ENCODE data around the gene ULK3.

DNA sequence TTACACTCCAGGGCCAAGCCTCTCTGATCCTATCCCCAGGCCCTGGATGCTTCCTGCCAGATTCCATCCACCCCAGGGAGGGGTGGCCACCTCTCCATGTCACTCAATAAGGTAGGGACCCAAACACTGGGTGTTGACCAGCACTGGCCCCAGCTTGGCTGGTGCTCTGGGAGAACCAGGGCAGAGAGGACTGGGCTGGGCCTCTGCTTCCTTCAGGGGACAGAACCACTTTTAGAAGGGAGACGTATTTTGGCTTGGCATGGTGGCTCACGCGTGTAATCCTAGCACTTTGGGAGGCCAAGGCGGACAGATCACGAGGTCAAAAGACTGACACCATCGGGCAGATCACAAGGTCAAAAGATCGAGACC, 21.2 kb downstream of the ULK3 start:
- TF ChIP-seq, protein P1, sequence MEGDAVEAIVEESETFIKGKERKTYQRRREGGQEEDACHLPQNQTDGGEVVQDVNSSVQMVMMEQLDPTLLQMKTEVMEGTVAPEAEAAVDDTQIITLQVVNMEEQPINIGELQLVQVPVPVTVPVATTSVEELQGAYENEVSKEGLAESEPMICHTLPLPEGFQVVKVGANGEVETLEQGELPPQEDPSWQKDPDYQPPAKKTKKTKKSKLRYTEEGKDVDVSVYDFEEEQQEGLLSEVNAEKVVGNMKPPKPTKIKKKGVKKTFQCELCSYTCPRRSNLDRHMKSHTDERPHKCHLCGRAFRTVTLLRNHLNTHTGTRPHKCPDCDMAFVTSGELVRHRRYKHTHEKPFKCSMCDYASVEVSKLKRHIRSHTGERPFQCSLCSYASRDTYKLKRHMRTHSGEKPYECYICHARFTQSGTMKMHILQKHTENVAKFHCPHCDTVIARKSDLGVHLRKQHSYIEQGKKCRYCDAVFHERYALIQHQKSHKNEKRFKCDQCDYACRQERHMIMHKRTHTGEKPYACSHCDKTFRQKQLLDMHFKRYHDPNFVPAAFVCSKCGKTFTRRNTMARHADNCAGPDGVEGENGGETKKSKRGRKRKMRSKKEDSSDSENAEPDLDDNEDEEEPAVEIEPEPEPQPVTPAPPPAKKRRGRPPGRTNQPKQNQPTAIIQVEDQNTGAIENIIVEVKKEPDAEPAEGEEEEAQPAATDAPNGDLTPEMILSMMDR (IDR thresholded peaks at IDR 0.05) = no peak
- TF ChIP-seq EZH2 (IDR thresholded peaks at IDR 0.05; ENCODE audit: borderline replicate concordance, insufficient read depth, low read depth, low read length, poor library complexity, severe bottlenecking) = no peak
